ENCODE data around the gene HPCA.
"Not testable (repeated sequence)": the region's sequence is repeated elsewhere in the genome, so short reads cannot be mapped to it uniquely, and the experiment has no call there.

Gene HPCA

GRCh38 chr1:32903991-32904785 is 17.9 kb downstream of the HPCA start:
- no peak for DNase-seq

GRCh38 chr1:32904797-32905196 is 18.5 kb downstream of the HPCA start:
- no peak for DNase-seq

GRCh38 chr1:32905588-32905987 is 19.3 kb downstream of the HPCA start:
- not testable (repeated sequence) for DNase-seq

GRCh38 chr1:32906654-32907053 is 20.4 kb downstream of the HPCA start:
- DNase-seq: no peak

GRCh38 chr1:32907435-32907834 is 21.1 kb downstream of the HPCA start:
- DNase-seq: no peak

- DNase-seq: no peak
Measured at GRCh38 chr1:32910319-32910718, 24.0 kb downstream of the HPCA start.

- DNase-seq: no peak
Measured at GRCh38 chr1:32915766-32916706, 29.7 kb downstream of the HPCA start.

GRCh38 chr1:32917521-32917920 is 31.2 kb downstream of the HPCA start:
- DNase-seq: no peak

GRCh38 chr1:32918179-32918578 is 31.9 kb downstream of the HPCA start:
- DNase-seq: no peak

- no peak for DNase-seq
Measured at GRCh38 chr1:32919811-32920733, 33.8 kb downstream of the HPCA start.

- DNase-seq: no peak
Measured at GRCh38 chr1:32920833-32921232, 34.5 kb downstream of the HPCA start.

GRCh38 chr1:32924881-32925344 is 38.6 kb downstream of the HPCA start:
- DNase-seq: no peak

- DNase-seq: no peak
Measured at GRCh38 chr1:32925403-32926162, 39.3 kb downstream of the HPCA start.

GRCh38 chr1:32926562-32926961 is 40.3 kb downstream of the HPCA start:
- DNase-seq: no peak

- no peak for DNase-seq
Measured at GRCh38 chr1:32927441-32927840, 41.1 kb downstream of the HPCA start.

GRCh38 chr1:32928285-32928684 is 42.0 kb downstream of the HPCA start:
- DNase-seq: no peak

GRCh38 chr1:32928715-32929114 is 42.4 kb downstream of the HPCA start:
- DNase-seq: no peak

- no peak for DNase-seq
Measured at GRCh38 chr1:32929366-32929765, 43.1 kb downstream of the HPCA start.

GRCh38 chr1:32931760-32932159 is 45.5 kb downstream of the HPCA start:
- no peak for DNase-seq

GRCh38 chr1:32933742-32934322 is 47.5 kb downstream of the HPCA start:
- DNase-seq: no peak

GRCh38 chr1:32934535-32934934 is 48.2 kb downstream of the HPCA start:
- DNase-seq: no peak

GRCh38 chr1:32937061-32937460 is 50.8 kb downstream of the HPCA start:
- DNase-seq: no peak
